Renal cortical epithelial cell (primary cell): Measurements from ENCODE around the gene KNL1. TPM values are rescaled to one million over a fixed set of nuclear protein-coding genes. Genes with fewer than 3 reads are reported as not detected.
A peak's percentile ranks its signal among the peaks of the same experiment; 100 is the strongest.
"Not testable (repeated sequence)": the region's sequence is repeated elsewhere in the genome, so short reads cannot be mapped to it uniquely, and the experiment has no call there.

Source experiments
- DNase-seq: peaks from one replicate; pipeline ENCODE4 v3.0.0-alpha.2; 2011; ENCODE audit warnings: low read depth
- total RNA-seq: library from RNA; depleted of rRNA; stranded (reverse); fragments of >200 nt; gene quantifications from 2 replicates; pipeline ENCODE4 v1.2.3, GENCODE V29; 2014

The KNL1 gene
- total RNA-seq, 1 donor from 2014 or later: 0.80 TPM

DNA sequence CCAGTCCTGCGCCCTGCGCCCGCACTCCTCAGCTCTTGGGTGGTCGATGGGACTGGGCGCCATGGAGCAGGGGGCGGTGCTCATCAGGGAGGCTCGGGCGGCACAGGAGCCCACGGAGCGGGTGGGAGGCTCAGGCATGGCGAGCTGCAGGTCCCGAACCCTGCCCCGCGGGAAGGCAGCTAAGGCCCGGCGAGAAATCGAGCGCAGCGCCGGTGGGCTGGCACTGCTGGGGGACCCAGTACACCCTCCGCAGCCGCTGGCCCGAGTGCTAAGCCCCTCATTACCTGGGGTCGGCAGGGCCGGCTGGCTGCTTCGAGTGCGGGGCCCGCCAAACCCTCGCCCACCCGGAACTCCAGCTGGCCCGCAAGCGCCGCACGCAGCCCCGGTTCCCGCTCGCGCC, 82.9 kb downstream of the KNL1 start:
- not testable (repeated sequence) for DNase-seq

DNA sequence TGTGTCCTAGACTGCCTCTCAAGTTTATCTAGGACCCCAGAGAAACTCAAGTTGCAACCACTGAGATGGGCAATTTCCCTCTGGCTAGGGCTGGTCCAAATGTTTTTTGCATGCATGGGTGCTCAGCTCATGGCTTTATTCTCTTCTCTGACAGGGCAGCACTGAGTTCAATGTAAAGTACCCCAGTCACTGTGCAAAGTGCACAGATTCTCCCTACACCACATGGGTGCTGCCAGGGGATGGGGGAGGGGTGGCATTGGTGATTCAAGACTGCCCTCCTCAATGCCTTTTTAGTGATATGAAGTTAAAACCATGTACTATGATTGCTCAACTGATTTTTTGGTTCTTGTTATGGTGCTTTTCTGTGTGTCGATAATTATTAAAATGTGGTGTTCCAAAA, 86.1 kb downstream of the KNL1 start:
- DNase-seq: no peak

DNA sequence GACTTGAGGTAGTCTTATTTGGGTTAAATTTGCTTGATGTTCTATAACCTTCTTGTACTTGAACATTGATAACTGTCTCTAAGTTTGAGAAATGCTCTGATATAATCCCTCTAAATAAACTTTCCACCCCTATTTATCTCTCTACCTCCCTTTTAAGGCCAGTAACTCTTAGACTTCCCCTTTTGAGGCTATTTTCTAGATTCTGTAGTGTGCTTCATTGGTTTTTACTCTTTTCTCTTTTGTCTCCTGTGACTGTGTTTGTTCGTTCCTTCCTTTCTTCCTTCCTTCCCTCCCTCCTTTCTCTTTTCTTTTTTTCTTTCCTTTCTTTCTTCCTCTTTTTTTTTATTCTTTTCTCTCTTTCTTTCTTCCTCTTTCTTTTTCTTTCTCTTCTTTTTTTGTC, 86.9 kb downstream of the KNL1 start:
- not testable (repeated sequence) for DNase-seq

DNA sequence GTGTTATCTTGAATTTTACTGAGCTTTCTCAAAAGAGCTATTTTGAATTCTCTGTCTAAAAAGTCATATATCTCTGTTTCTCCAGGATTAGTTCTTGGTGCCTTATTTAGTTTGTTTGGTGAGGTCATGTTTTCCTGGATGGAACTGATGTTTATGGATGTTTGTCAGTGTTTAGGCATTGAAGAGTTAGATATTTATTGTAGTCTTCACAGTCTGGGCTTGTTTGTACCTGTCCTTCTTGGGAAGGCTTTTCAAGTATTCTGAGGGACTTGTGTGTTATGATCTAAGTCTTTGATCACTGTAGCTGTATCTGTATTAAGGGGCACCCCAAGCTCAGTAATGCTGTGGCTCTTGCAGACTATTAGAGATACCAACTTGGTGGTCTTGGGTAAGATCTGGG, 90.3 kb downstream of the KNL1 start:
- DNase-seq: no peak

DNA sequence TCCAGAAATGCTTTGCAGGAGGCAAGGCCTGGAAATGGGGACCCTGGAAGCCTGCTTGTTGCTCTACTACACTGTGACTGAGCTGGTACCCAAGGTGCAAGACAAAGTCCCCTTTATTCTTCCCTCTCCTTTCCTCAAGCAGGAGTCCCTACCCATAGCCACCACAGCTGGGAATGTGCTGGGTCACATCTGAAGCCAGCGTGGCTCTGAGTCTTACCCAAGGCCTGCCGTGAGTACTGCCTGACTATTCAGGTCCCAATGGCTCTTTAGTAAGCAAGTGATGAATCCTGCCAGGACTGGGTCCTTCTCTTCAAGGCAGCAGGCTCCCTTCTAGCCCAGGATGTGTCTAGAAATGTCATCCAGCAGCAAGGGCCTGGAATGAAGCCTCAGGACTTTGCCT, 91.3 kb downstream of the KNL1 start:
- DNase-seq: no peak

DNA sequence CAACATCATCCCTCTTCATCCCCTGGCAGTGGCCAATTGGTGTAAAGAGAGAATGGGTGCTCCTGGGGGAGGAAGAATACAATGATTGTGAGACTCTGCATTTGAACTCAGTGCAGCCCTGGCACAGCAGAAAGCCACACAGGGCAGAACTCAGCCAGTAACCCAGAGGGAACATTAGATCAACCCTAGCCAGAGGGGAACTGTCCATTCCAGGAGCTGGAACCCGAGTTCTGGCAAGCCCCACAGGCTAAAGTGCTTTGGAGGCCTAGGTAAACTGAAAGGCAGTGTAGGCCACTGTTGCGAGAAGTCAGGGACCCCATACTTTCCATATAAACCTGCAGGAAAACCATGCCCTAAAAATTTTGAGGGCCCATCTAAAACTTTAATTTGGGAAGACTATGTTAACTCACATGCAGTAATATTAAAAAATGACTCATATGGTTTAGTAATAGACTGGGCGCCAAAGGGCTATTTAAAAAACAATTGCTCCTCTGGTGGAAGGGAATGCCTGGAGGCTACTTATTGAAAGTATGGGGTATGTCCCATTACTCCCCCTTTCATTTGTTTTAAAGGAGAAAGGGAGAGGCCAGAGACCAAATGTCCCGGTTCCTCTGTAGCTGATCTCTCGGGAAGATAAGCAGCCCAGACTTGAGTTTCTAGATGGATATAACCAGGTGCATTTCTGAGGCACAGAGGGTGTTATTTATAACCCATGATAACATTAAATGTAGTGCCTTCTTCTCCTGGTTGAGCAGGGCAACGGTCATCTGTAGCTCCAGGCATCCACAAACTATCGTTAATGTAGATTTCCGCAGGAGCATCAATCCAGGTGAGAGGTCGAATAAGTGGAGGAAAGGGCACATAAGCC, 95.1 kb downstream of the KNL1 start:
- DNase-seq: no peak

DNA sequence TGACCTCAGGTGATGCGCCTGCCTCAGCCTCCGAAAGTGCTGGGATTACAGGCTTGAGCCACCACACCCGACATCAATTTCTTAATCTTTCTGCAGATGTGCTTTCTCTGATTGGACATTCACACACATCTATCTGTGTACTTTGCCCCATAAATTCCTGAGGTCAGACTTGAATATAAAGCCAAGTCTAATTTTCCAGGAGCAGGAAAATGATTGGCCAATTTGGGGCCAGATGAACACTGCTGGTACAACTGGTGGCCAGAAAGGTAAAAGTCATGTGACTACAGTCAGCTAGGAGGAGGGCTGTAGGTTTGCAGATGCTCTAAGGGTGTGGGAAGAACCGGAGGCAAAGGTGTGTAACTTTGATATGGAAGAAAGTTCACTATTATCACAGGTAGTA, 97.7 kb downstream of the KNL1 start:
- DNase-seq: peak; percentile 20

DNA sequence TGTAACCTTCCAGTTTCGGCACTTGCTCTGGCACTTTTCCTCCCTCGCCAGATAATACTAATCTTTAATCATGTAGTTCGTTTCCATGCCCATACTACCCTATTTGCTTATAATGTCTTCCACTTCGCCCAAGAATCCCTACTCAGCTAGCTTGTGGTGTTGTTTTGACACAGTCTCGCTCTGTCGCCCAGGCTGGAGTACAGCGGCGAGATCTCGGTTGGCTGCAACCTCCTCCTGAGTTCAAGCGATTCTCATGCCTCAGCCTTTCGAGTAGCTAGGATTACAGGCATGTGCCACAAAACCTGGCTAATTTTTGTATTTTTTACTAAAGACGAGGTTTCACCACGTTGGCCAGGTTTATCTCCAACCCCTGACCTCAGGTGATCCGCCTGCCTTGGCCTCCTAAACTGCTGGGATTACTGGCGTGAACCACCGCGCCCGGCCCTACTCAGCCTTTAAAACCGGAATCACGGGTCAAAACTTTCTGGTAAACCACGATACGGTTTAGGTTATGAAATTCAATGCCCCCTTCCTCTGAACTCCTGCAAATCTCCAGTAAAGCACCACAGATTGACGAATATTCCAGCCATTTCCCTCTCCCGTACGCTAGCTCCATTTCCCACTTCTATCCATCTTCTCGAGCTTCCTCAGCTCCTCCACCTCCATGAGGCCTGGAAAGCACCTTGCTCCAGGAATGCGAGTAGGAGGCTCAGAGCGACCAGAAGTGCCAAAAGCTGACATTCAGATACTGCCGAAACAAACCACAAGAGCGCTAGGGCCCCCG, 100.0 kb downstream of the KNL1 start:
- peak; percentile 36 for DNase-seq

DNA sequence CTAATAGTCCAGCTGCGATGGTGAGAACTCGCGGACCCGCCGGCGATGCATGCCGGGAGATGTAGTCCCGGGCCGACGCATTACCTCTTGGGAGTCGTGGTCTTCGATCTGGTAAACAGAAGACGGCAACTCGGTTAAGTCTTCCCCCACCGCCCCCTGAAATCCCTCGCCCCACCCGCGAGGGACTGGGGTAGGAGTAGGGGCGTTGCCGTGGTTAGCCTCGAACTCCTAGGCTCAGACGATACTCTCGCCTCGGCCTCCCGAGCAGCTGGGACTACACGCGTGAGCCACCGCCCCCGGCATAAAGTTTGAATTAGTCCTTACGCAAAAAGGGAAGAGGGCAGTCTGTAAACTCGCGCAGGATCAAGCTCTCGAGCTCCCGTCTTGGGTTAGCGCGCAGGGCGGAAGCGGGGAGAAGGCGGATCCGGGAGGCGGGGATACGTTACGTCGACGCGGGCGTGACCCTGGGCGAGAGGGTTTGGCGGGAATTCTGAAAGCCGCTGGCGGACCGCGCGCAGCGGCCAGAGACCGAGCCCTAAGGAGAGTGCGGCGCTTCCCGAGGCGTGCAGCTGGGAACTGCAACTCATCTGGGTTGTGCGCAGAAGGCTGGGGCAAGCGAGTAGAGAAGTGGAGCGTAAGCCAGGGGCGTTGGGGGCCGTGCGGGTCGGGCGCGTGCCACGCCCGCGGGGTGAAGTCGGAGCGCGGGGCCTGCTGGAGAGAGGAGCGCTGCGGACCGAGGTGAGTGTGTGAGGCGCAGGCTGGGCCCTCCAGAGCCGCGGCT, 100.8 kb downstream of the KNL1 start, which contains the start of gene RAD51:
TSS of gene RAD51 (plus strand) at position 487 of the 781 bp plus-strand sequence. CDS start 3,585 bp downstream, outside the sequence.
- DNase-seq: peak; percentile 90

DNA sequence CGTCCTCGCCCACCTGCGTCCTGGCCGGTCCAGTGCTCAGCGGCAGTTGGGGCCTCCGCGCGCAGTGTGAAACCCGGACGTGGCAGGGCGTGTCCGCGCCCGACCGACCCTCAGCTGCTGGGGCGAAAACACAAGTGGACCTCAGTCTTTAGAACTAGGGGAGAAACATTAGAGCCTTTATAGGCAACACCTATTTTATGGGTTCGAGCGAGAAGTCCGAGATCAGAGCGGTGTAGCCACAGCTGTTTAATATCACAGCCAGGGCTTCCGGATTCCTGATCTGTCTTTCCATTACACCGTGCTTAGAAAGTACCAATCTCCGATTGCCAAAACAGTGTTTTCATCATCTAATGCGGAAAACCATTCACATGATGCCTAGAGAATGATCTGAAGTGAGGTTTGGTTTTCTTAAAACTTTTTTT, 101.4 kb downstream of the KNL1 start:
- DNase-seq: peak; percentile 11

DNA sequence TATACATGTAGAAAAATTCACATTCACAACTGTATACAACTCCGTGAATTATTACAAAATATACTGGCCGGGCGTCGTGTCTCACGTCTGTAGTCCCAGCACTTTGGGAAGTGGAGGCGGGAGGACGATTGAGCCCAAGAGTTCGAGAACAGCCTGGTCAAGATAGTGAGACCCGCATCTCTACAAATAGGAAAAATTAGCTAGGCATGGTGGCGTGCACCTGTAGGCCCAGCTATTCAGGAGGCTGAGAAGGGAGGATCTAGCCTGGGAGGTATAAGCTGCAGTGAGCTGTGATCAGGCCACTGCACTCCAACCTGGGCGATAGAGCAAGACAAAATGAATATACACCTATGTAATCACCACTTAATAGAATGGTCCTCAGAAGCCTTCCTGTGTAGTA, 102.2 kb downstream of the KNL1 start:
- DNase-seq: no peak

DNA sequence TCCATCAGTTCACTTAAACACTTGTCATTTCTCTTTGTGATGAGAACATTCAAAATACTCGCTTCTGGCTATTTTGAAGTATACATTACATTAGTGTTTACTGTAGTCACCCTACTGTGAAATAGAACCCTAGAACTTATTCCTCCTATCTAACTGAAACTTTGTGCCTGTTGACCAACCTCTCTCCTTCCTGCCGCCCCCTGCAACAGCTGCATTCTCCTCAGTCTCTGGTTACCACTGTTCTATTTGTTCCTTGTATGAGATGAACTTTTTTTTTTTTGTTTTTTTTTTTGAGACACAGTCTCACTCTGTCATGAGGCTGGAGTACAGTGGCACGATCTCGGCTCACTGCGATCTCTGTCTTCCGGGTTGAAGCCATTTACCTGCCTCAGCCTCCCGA, 103.9 kb downstream of the KNL1 start:
- DNase-seq: no peak

DNA sequence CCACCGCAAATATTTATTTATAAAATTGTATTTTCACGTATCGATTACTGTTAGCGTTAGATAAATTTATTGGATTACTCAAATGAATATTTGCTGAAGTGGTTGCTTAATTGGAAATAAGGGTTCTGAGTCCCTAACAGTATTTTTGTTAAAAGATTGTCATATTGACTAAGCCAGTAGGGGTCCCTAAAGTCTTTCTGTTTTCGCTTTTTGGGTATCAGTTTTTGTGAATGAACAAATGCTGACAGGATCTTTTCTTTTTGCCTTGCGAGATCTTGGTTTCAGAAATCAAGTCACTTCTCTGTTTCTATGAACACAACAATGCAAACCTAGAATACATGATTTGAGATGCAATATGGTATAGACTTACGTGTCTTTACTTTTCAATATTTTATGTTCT, 108.0 kb downstream of the KNL1 start:
- peak; percentile 17 for DNase-seq

DNA sequence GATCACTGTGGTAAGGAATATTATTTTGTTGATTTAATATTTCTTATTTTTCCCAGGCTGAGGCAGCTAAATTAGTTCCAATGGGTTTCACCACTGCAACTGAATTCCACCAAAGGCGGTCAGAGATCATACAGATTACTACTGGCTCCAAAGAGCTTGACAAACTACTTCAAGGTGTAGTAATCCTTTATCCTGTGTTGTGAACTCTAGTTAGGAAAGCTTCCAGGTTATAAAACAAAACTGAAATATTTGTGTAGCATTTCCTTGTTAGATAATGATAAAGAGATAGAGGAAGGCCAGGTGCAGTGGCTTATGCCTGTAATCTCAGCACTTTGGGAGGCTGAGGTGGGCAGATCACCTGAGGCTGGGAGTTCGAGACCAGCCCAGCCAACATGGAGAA, 112.1 kb downstream of the KNL1 start:
- DNase-seq: no peak

Other genes with a start within 250 kb of the KNL1 start
- gene PHGR1, start 243.2 kb upstream of the KNL1 start, total RNA-seq: not detected in 2 replicates
- 0.17 and 0.25 TPM in 2 replicates for gene DISP2, start 236.0 kb upstream of the KNL1 start, total RNA-seq
- gene KNSTRN, start 211.5 kb upstream of the KNL1 start, total RNA-seq: 34.2 and 58.5 TPM in 2 replicates
- 37.5 and 68.8 TPM in 2 replicates for gene IVD, start 188.5 kb upstream of the KNL1 start, total RNA-seq
- 6.8 and 17.5 TPM in 2 replicates for gene BAHD1, start 153.3 kb upstream of the KNL1 start, total RNA-seq
- gene CHST14, start 123.3 kb upstream of the KNL1 start, total RNA-seq: 5.2 and 18.5 TPM in 2 replicates
- gene CCDC32, start 29.2 kb upstream of the KNL1 start, total RNA-seq: 25.6 and 29.2 TPM in 2 replicates
- 12.7 and 17.7 TPM in 2 replicates for gene RPUSD2, start 24.9 kb upstream of the KNL1 start, total RNA-seq
- gene RAD51, start 100.9 kb downstream of the KNL1 start, total RNA-seq: 0.85 and 5.6 TPM in 2 replicates
- gene RMDN3, start 161.0 kb downstream of the KNL1 start, total RNA-seq: 17.2 and 27.0 TPM in 2 replicates
- 5.5 and 11.1 TPM in 2 replicates for gene GCHFR, start 169.8 kb downstream of the KNL1 start, total RNA-seq
- gene C15orf62, start 175.7 kb downstream of the KNL1 start, total RNA-seq: 0.50 and 0.69 TPM in 2 replicates
- gene ZFYVE19, start 212.8 kb downstream of the KNL1 start, total RNA-seq: 24.5 and 30.6 TPM in 2 replicates
- gene DNAJC17, start 213.2 kb downstream of the KNL1 start, total RNA-seq: 16.2 and 24.7 TPM in 2 replicates
- not detected in 2 replicates for gene PPP1R14D, start 234.5 kb downstream of the KNL1 start, total RNA-seq
- 144 and 235 TPM in 2 replicates for gene SPINT1, start 249.8 kb downstream of the KNL1 start, total RNA-seq